ENCODE measurements around the gene CDH13. TPM values are rescaled to one million over a fixed set of nuclear protein-coding genes. Genes with fewer than 3 reads are reported as not detected.

CDH13 gene
- total and polyA plus RNA-seq, 2 donors (not counting 3 experiments of a cell fraction or from before 2014, with no cell fraction given), result 96.6 to 124 TPM

DNA sequence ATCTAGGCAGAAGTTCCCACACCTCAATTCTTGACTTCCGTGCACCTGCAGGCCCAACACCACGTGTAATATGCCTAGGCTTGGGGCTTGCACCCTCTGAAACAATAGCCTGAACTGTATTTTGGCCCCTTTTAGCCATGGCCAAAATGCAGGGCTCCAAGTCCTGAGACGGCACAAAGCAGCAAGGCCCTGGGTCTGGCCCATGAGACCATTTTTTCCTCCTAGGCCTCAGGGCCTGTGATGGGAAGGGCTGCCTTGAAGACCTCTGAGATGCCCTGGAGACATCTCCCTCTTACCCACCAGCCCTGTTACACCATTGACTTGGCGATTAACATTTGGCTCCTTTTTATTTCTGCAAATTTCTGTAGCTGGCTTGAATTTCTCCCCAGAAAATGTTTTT is 238.6 kb downstream of the CDH13 start:
- ChIA-PET CTCF (no interaction called here), POLR2A (no interaction called here)
- no peak overlapping the region for H3K27ac ChIP-seq (ENCODE audit: insufficient read depth, low read depth, low read length)
- TF ChIP-seq, protein P1, sequence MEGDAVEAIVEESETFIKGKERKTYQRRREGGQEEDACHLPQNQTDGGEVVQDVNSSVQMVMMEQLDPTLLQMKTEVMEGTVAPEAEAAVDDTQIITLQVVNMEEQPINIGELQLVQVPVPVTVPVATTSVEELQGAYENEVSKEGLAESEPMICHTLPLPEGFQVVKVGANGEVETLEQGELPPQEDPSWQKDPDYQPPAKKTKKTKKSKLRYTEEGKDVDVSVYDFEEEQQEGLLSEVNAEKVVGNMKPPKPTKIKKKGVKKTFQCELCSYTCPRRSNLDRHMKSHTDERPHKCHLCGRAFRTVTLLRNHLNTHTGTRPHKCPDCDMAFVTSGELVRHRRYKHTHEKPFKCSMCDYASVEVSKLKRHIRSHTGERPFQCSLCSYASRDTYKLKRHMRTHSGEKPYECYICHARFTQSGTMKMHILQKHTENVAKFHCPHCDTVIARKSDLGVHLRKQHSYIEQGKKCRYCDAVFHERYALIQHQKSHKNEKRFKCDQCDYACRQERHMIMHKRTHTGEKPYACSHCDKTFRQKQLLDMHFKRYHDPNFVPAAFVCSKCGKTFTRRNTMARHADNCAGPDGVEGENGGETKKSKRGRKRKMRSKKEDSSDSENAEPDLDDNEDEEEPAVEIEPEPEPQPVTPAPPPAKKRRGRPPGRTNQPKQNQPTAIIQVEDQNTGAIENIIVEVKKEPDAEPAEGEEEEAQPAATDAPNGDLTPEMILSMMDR (IDR thresholded peaks at IDR 0.05; ENCODE audit: extremely low read depth in 1 of 2, insufficient read depth in 1 of 2, low read depth in 1 of 2, low read length in 2 of 2), result no peak
- TF ChIP-seq GATA2 (IDR thresholded peaks at IDR 0.05; ENCODE audit: insufficient read depth, insufficient read length, low read depth, low read length) (no peak), POLR2AphosphoS5 (IDR thresholded peaks at IDR 0.05; ENCODE audit: insufficient read depth, low read depth, low read length) (no peak), EZH2 (IDR thresholded peaks at IDR 0.05; ENCODE audit: borderline replicate concordance, low read depth, low read length, severe bottlenecking) (no peak), POLR2A (IDR thresholded peaks at IDR 0.05; ENCODE audit: low read depth, low read length) (no peak), MYC (IDR thresholded peaks at IDR 0.05; ENCODE audit: low read depth, low read length) (no peak), FOS (IDR thresholded peaks at IDR 0.05; ENCODE audit: borderline replicate concordance, insufficient read depth, low read length) (no peak), JUN (IDR thresholded peaks at IDR 0.05; ENCODE audit: borderline replicate concordance, insufficient read depth, insufficient read length, low read depth) (no peak)
- TF ChIP-seq, protein P2, sequence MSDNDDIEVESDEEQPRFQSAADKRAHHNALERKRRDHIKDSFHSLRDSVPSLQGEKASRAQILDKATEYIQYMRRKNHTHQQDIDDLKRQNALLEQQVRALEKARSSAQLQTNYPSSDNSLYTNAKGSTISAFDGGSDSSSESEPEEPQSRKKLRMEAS (IDR thresholded peaks at IDR 0.05; ENCODE audit: insufficient read depth, insufficient read length), result no peak
- no TSS peak for BruUV-seq (replicated peaks)
- no peaks in the 10 kb centered on the region for H3K9me3 ChIP-seq (replicated peaks; ENCODE audit: control insufficient read depth, insufficient read depth, low read length)
- no peak overlapping the region for H3K4me2 ChIP-seq (ENCODE audit: insufficient read depth, low read length)
- no peaks in the 10 kb centered on the region for H3K79me2 ChIP-seq (ENCODE audit: control insufficient read depth, insufficient read depth, low read length)
- FAIRE-seq (no peak), DNase-seq (ENCODE audit: low read depth, low spot score) (no peak)
- dilution Hi-C loops (cut with MboI; ENCODE audit: extremely low pct_ligation_motif_present, low sequenced_read_pairs) (no loop called here), intact Hi-C loops (cut with micrococcal nuclease) (no loop called here)
- H2AFZ ChIP-seq (ENCODE audit: low read depth, low read length), result no peak overlapping the region
- no peaks in the 10 kb centered on the region for H3K36me3 ChIP-seq (ENCODE audit: control insufficient read depth in 2 of 2, extremely low read depth in 1 of 2, insufficient read depth in 2 of 2, low read length in 2 of 2)
- H4K20me1 ChIP-seq (replicated peaks; ENCODE audit: control insufficient read depth, extremely low read depth, insufficient read depth, low read length), result no peaks in the 10 kb centered on the region
- H3K27me3 ChIP-seq (ENCODE audit: control insufficient read depth in 2 of 2, insufficient read depth in 2 of 2, low read length in 2 of 2), result no peaks in the 10 kb centered on the region
- no peaks in the 10 kb centered on the region for H3K9me1 ChIP-seq (replicated peaks; ENCODE audit: control insufficient read depth, extremely low read depth, insufficient read depth, low read length)
- H3K4me1 ChIP-seq (ENCODE audit: control insufficient read depth, extremely low read depth, insufficient read depth, low read length), result no peaks in the 10 kb centered on the region
- no peak overlapping the region for H3K4me3 ChIP-seq (replicated peaks in 1 of 3; ENCODE audit: insufficient read depth in 1 of 3, low read depth in 1 of 3, low read length in 3 of 3)
- H3K9ac ChIP-seq (replicated peaks; ENCODE audit: extremely low read depth, insufficient read depth, low read length), result no peak overlapping the region

Measured in endothelial cell of umbilical vein (primary cell).